Stimulated activated CD8-positive, alpha-beta memory T cell treated with anti-CD3 and anti-CD28 coated beads, Interleukin-15, amount 100 ng/mL, for 24 hours (primary cell): ENCODE results near the gene RAD51B.

ENCODE experiments used
- DNase-seq: peaks from one replicate; pipeline ENCODE4 v3.0.0-alpha.2; 2020; ENCODE audit warnings: low read depth

The RAD51B gene

DNA sequence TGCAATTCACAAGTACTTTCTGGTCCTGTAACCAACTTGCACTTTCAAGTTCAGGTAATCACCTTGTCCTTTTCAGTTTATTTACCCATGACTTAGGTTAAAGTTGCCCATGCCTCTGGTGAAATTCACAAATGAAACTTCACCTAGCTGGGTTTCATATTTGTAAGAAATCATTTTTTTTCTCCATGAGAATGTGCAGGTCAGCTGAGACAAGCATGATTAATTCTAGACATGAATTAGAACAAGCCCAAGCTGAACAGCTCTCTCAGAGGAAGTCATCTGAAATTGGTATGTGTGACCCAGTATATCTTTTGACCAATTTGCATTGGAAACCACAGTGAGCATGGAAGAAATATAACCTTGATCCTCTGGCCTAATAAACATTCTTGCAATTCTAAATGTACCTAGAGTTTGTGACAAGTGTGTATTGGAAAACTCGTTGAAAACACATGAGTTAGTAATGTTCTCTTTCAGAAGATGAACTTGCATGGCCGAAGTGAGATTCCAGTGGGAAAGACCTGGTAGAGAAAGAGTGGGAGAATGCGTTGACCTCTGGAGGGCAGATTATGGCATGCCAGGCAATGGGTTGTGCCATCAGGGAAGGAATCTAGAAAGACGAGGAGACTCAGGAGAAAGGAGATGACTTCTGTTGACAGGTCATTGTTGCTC is 486.8 kb downstream of the RAD51B start:
- DNase-seq, result no peak

DNA sequence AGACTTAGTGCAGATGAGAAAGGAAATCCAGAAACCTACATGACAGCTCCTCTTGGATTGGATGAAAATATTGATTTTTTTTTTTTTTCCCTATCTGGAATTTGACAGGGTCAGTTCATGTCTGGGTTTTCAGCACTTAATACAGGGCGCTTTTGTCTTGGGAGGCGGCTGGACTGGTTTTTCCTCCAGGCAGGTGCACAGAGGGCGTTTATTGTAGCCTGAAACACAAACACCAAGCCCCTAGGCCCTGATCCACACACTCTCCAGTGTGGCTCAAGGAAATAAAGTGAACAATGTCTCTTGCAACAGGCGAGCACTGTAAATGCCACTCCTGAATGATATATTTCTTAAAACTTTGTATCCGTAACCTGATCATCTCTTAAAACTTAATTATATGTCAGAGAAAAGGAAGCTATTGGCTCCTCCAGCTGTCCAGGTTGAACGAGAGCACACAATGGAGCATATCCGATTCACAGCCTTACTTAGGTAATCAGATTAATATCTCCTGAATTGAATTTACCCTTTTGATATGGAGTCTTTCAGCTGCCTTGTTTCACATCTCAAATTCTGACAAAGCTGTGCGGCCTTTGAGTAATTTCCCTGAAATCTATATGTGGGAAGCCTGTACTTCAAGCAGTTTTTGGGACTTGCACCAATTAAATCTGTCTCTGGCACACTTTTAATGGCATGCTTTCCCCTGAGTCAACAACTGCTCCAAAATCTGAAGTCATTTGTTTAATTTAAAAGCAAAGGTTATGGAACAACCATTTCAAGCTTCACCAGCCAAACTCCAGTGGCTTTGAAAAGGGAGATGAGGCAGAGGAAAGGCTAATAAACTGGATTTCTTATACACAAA is 487.6 kb downstream of the RAD51B start:
- no peak for DNase-seq

DNA sequence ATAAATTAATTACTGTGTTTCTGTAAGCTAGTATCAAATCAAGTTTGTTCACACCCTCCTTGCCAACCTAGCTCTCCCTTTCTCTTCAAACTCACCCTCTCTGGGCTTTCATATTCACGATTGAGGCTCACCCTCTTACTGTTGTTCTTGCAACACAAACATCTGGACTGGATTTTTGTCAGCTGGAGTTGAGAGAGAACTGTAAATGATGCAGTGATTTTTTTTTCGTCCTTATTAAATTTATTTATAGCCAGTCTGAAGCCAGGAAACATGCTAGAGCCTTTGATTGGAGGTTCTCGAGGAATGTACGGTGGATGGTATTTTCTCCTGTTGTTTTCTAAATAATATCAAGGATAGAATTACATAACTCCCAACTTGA is 488.2 kb downstream of the RAD51B start:
- no peak for DNase-seq

DNA sequence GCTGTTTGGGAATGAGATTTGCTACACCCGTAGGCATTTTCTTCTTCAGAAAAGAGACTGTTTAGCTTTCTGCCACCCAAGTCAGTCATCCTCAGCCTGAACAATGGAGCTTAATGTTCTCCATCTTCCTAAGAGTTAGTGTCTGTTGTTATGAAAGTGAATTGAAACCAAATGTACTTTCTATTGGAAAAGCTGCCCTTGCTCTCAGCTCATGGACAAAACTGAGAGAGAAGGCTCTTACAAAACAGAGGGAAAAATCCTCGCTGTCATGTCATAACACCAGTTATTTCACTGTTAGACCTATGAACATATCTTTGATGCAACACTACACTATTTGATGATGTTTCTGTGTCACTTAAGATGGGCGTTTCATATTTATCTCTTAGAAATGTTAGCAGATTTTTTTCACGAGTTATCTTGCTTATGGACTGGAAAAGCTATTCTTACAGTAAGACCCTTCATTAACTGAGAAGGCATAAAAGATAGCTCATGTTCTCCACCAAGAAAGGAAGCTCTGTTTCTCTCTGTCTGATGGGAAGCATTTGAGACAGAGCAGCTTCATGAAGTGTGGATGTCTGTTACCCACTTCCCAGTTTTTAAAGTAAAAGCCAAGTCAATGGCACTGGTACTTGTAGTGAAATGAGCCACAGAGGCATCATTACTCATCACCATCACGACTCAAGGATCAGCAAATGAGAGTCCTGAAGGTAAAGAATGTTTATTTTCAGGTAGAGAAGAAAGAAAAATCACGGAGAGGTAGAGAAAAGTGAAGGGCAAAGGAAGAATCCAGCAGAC is 489.3 kb downstream of the RAD51B start:
- DNase-seq, result no peak

DNA sequence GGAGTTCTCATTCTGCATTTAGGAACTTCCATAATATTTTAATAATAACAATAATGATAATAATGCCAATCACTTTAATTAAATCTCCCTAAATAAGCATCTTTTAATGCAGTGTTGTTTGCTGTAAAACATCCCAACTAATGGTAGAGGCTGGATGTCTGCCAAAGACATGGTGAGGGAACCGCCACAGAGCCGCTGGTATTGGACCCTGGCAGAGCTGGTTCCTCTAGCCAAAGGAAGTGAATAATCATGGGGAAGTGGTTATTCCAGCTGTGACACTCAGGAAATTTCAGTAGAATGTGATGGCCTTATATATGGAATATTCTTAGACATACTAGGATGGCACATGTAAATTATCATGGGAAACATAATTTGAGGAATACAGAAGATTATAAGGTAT is 490.0 kb downstream of the RAD51B start:
- no peak for DNase-seq

DNA sequence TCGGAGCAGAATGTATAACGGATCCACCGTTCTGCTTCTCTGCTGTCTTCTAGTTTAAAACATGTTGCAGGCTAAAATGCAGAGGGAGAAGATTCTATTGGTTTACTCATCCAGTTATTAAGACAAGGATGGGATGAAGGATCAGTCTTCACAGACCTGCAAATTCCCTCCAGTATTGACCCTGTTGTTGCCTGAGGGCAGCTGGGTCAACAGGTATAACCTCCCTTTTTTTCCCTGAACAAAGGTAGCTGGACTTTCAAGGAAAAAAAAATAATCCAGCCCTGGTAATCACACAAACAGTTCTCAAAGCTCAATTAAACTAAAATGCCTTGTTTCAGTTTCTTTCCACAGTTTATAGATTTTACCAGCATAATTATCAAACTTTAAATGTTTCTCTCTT is 492.7 kb downstream of the RAD51B start:
- no peak for DNase-seq

DNA sequence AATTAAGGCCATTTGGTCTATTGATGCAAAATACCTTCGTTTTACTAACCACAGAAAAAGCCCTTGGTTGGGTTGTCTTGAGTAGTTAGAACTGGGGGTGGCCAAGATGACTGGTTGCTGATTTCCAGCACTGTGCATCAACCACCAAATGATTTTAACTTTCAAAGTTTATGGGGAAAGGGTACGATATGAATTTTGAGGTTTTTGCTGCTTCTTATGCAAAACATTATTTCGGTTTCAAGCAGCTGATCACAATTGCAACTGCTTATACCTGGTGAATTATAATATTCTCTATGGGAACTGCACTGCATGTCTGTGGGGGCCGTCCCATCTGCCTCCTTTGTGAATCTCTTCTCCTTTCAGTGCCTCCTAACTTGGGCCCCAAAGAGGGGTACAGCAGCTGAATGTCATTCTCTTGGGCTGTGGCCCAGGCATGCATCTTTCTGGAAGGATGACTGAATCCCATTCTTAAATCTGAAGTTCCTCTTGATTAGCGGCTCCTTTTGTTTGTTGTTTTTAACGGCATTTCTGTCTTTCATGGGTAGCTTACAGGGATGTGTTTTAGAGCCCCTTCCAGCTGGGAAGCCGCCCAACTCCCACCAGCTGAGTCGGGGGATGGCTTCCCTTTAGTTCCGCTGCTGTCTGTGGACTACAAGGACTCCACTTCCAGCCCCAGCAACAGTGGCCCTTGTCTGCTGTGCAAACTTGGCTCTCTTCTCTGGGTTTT is 493.5 kb downstream of the RAD51B start:
- no peak for DNase-seq

DNA sequence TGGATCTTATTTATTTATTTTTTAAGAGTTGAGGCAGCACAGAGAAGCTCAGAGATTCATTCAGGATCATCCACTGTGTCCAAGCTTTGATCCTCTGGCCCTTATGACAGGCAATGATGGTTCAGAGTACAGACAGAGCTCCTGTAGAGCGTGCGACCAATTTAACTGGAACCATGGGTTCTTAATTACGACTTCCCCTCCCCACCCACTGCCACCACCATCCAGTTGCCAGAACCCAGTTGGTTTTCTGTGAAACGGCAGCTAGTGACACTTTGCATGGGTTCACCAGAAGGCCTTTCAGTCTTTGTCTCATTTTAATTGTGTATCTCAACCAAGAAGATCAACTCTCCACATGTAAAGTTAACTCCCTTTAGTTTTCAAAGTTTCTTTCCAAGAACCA is 495.1 kb downstream of the RAD51B start:
- no peak for DNase-seq

DNA sequence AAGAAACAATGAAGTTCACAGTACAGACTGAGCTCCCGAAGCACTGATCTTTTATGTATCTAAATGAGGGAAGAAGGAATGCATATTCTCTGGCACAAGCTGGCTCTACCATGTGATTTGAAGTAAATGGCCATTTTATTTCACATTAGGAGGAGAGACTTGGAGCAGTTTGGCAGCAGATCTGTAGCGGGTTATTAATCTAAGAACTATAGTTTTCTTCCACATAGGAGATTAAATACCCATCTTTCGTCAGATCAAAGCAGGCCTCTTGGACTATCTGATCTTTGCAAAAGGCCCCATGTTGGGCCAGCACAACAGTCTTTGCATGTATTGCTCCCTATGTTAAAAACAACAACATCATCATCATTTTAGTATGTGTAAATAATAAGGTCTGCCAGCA is 495.5 kb downstream of the RAD51B start:
- no peak for DNase-seq

DNA sequence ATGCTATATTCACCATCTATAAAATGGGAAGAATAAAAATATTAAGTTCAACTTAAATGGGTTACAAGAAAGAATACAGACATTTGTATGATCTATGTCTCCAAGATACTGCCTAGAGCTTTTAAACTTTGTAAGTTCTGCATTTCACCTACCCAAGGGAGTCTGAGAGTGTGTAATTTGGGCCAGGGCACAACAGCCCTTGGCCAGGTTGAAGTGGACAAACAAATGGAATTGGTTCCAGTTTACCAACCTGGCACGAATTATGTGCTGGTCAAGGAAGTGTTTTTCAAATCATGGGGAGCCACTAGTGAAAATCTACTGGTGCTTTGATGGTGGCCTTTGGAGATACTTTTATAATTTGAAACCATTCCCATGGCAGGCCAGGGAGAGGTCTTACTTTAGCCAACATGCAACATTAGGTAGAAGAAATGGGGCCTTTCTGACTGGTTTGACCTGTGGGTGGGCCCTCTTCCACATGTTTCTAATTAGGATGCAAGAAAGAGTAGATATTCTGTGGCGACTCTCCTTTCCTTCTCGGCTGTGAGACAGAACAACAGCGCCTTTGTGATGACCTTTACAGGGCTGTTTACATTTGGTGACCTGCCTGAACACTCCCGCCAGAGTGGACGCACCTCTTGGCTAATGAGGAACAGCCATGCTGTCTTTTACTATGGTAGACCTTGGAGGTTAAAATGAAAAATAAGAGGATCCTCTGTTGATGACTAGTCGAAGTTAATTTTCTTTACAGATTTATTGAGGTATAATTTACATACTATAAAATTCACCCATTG is 496.7 kb downstream of the RAD51B start:
- DNase-seq, result no peak

DNA sequence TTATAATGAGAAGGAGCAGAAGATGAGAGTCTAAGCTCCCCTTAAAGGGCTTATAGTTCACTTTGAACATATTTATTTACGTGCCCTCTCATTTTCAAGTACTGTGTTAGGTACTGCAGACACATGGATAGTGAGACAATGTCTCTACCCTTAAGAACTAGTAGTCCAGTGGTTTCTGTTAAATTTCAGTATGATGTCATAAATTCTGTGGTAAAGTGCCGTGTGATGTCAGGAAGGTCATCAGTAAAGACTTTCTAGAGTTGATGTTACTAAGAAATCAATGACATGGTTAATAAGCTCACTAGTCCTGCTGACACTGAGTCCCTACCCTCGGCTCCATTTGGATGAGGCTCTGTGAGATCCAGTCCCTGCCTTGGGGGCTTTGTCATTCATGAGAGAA is 497.7 kb downstream of the RAD51B start:
- no peak for DNase-seq

DNA sequence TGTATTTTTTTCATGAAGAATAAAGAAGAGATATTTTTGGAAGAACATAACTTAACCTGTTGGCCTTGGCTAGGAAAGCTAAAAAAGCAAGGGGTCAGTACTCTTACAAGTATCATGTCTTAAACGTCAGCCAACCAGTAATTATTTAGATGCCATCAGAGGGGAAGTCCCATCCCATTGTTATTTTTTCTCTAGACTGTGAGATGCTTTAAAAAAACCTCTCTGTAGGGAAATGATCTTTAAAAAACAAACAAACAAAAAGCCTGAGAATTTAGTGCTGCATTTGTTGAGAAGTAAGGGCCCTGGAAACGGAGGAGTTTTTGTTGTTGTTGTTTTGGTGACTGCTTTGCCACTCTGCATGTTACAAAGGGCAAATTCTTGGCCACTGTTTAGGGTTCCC is 499.2 kb downstream of the RAD51B start:
- no peak for DNase-seq

DNA sequence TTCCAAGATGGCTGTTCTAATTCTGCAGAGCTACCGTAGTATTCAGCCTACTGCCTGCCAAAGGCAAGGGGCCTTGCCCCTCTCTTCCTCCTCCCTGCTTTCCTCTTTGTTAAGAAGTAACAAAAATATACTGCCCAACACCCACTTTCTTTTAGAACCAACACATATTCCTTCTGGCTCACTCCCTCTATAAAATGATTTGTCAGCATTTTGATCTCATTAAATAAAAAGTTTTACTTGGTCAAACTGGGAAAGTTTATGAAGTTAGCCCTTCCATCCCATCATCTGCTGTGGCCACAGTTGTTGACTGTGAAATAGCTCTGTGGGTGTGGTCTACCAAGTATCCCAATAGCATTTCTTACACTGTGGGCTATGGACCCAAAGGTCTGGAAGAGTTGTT is 500.9 kb downstream of the RAD51B start:
- DNase-seq, result no peak

DNA sequence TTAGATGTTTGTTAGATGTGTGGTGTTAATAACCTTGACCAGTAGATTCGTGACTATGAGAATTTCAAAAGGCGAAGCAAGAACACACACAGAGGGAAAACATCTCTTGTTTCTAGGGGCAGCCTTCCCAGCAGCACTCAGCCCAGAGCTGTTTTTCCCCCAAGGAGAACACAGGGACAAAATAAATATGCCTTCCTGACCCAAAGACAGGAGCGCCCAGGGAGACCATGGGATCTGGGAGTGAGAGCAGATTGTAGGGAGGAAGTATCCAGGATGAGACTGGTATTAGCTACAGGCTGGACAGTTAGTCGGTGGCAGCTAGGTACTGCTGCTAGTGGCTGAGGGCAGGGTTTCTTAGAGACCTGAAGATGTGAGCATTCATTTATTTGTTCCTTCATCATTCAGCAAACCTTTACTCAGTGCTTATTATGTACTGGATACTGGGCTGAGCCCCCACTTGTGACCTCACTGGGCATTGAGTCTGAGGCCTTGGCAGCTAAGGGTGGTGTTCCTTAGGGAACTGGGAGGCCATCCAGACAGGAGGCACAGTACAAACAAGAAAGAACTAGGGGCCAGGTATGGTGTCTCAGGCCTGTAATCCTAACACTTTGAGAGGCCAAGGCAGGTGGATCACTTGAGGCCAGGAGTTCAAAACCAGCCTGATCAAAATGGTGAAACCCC is 503.5 kb downstream of the RAD51B start:
- no peak for DNase-seq

DNA sequence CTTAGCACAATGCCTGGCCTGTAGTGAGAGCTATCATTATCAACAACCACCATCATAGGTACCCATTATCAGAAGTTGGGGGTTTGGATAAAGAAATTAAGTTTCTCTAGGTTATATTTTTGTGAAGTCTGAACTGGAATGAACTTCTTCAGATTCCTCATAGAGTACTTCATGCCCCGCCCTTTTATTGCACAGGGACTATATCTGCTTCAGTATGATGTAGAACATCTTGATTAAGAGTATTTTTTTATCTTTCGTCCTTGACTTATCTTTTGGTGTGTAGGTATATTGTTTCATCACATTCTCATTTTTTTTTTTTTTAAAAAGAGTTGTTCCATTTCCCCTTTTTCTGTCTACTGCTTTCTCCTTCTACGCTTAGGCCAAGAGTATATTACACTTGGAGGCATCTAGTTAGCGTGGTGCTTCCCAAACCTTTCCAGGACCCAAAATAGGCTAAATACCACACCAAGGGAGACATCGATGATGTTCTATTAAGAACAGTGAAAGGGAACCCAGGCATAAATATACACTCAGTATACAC is 505.8 kb downstream of the RAD51B start:
- DNase-seq, result no peak

DNA sequence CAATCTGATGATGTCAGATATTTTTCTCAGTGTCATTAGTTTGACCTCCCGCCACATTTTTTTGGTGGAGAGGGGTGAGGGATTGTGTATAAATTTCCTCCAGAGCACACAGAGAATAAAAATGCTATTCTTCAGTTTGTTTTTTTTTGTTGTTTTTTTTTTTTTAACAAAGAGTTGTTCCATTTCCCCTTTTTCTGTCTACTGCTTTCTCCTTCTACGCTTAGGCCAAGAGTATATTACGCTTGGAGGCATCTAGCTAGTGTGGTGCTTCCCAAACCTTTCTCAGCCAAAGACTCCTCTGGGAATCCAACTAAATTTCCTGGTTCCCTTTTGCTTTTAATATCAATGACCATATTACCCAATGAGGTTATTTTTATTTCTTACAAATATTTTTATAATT is 507.7 kb downstream of the RAD51B start:
- DNase-seq, result no peak

DNA sequence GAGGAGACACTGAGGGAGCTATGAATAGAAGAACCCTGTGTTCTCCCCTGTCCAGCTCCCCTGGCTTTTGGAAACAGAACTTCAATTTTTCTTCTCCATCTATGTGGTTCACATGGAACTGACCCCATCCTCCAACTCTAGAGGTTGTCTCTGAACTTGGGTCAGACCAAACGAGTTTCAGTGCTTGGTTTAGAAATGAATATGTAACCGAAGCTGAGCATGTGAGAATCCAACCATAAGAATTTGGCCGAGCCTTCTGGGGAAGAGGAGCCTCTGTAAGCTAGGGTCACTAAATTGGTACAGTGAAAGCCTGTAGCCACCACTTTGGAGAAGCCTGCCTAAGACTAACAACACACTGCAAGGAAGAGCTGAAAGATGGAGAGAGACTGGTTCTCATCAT is 508.9 kb downstream of the RAD51B start:
- DNase-seq, result no peak

DNA sequence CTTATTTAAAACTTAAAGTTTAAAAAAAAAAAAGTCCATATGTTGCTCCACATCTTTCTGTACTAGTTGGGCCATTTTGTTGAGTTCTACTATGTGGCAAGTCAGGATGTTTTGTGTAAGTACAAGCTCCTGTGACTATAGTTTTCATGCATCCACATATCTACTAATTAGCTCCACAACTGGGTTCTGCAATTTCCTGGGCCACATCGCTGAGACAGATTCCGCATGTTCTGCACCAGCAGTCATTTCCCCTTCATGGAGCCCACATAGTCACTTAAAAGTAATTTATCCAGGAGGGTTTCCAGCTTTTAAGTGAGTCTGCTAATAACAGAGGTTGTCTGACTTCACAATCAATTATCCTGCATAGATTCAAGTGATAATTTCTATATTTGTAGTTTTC is 511.8 kb downstream of the RAD51B start:
- no peak for DNase-seq

DNA sequence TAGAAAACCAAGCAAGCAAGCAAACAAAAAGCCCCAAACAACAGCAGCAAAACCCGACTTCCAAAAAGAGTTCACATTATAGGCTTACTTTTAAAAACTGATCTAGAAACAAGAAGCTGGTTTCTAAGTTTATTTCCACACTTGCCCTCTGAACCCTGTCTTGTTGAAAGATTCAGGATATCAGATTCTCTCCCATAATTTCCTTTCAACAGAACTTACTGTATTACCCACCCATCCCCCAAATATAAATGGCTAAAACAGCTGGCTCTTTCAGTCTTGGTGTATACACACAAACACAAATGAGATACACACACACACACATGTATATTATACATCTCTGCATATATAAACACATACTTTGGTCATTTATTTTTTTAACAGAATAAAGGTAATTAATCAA is 512.4 kb downstream of the RAD51B start:
- DNase-seq, result no peak

DNA sequence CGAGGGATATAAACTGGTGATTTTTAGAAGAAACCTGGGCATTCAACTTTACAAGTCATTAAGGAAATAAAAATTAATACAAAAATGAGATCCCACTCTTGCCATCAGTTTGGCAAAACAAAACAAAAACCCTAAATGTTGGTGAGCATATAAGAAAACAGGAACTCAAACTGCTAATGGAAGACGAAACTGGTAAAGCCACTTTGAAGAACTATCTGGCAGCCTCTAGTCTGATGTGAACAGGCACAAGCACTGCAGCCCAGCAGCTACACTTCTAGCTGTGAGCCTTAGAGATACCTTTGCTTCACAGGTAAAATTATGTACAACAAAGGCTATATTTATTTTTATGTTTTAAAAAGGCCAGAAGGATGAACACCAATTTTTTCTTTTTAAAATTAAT is 513.7 kb downstream of the RAD51B start:
- DNase-seq, result no peak

DNA sequence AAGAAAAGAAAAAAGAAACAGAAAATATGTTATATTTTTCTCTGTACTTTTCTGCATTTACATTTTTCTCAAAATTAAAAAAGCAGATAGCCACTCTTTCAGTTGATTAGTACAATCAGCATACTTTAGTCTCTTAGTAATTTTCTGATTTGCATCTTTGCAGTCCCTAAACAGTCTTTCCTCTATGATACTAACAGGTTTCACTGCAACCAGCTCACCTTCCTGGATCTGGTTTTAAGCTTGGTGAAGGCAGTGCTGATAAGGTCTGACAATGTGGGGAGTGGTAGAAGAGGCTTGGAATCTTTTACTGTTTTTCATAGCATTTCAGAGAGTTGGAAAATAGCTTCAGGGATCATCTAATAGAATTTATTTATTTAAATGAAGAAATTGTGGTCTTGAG is 515.7 kb downstream of the RAD51B start:
- DNase-seq, result no peak
